ENCODE data around the gene MSH3. TPM values are rescaled to one million over a fixed set of nuclear protein-coding genes. Genes with fewer than 3 reads are reported as not detected.
A peak's percentile ranks its signal among the peaks of the same experiment; 100 is the strongest.

The MSH3 gene
- total RNA-seq, 1 donor from 2014 or later: 15.4 TPM

DNA sequence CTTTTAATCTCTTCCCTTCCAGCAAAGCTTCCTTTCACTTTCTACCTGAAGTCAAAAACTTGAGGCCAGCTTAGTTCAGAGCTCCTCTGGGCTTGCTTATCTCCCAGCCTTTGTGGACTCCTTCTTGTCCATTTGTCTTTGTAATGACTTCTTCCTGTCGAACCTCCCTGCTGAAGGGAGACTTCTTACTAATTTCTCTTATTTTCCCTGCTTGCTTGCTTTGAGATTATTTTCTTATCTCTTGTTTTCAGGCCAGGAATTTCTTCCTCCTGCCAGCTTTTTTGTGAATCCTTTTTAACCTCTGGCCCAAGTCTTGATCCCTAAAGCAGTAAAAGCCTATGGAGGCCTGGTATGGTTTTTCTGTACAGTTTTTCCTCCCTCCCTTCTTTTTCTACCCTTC lies 47.1 kb downstream of the MSH3 start:
- Mint-ChIP-seq H3K4me3 (ENCODE audit: unreplicated experiment) (no peak overlapping the region), H3K36me3 (ENCODE audit: low read depth, unreplicated experiment) (peaks cover 2% of the 10 kb centered on the region), H3K4me1 (ENCODE audit: low read depth, unreplicated experiment) (peaks cover 13% of the 10 kb centered on the region), H3K9me3 (ENCODE audit: unreplicated experiment) (peaks cover 2% of the 10 kb centered on the region), H3K27ac (ENCODE audit: unreplicated experiment) (no peak overlapping the region), H3K27me3 (ENCODE audit: low read depth, unreplicated experiment) (no peaks in the 10 kb centered on the region)
- no peak for FAIRE-seq
- Histone ChIP-seq H3K4me3 (ENCODE audit: insufficient read depth, low read depth, low read length) (no peak overlapping the region), H3K9me3 (ENCODE audit: insufficient read depth, low read depth, low read length) (no peaks in the 10 kb centered on the region), H4K20me1 (ENCODE audit: insufficient read depth, low read length) (no peaks in the 10 kb centered on the region), H3K36me3 (ENCODE audit: insufficient read depth, low read length) (no peaks in the 10 kb centered on the region), H2AFZ (ENCODE audit: low read depth, low read length) (no peak overlapping the region), H3K9ac (ENCODE audit: low read length) (no peak overlapping the region), H3K4me1 (ENCODE audit: insufficient read depth, low read length) (no peaks in the 10 kb centered on the region), H3K79me2 (ENCODE audit: insufficient read depth, low read length) (no peaks in the 10 kb centered on the region), H3K27ac (ENCODE audit: low read depth, low read length) (no peak overlapping the region), H3K4me2 (ENCODE audit: low read length) (no peak overlapping the region), H3K27me3 (ENCODE audit: insufficient read depth, low read length) (no peaks in the 10 kb centered on the region)
- TF ChIP-seq EZH2 (IDR thresholded peaks at IDR 0.05; ENCODE audit: insufficient read depth, low read length): no peak
- TF ChIP-seq, protein P1, sequence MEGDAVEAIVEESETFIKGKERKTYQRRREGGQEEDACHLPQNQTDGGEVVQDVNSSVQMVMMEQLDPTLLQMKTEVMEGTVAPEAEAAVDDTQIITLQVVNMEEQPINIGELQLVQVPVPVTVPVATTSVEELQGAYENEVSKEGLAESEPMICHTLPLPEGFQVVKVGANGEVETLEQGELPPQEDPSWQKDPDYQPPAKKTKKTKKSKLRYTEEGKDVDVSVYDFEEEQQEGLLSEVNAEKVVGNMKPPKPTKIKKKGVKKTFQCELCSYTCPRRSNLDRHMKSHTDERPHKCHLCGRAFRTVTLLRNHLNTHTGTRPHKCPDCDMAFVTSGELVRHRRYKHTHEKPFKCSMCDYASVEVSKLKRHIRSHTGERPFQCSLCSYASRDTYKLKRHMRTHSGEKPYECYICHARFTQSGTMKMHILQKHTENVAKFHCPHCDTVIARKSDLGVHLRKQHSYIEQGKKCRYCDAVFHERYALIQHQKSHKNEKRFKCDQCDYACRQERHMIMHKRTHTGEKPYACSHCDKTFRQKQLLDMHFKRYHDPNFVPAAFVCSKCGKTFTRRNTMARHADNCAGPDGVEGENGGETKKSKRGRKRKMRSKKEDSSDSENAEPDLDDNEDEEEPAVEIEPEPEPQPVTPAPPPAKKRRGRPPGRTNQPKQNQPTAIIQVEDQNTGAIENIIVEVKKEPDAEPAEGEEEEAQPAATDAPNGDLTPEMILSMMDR (IDR thresholded peaks at IDR 0.05; ENCODE audit: insufficient read depth, low read depth, low read length): no peak
- peak; percentile 16 for DNase-seq (ENCODE audit: low read depth)

DNA sequence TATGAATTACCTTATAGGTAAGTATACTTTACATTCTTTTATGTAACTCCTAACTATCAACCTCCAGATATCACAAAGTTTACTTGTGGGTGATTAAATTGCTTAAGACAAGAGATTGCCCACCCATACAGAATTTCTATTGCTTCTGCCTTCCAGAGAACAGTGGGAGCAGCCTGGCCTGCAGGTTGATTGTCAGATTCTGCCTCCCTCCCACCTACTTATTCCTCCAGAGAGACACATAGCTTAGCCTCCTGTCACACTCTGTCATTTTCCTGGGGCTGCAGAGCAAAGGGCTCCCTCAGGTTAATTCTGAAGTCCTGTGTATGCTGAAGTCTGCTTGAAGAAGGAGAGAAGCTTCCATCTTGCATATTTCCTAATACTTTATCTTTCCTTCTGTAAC lies 48.8 kb downstream of the MSH3 start:
- peaks cover 2% of the 10 kb centered on the region for H3K9me3 Mint-ChIP-seq (ENCODE audit: unreplicated experiment)

DNA sequence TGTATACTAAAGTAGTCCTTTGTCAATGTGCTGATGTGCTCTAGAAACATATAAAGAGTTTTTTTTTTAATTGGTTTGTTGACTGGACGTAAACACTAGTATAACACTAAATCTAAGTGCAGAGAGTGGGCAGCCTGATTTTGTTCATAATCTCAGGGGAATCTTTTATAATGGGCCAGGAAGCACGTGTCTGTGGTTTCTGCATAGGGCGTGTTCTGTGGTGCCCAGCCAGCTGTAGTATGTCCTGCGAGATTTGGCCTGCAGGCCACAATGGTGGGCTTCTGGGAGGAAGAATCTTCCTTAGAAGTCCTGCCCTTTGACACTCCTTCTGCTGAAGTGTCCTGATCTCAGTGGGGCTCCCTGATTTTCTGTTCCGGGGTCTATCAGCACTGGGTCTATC lies 49.3 kb downstream of the MSH3 start:
- Histone ChIP-seq H3K9ac (ENCODE audit: low read length) (no peak overlapping the region), H3K9me3 (ENCODE audit: insufficient read depth, low read depth, low read length) (no peaks in the 10 kb centered on the region), H3K4me2 (ENCODE audit: low read length) (no peak overlapping the region), H3K27ac (ENCODE audit: low read depth, low read length) (no peak overlapping the region), H3K36me3 (ENCODE audit: insufficient read depth, low read length) (no peaks in the 10 kb centered on the region), H3K4me1 (ENCODE audit: insufficient read depth, low read length) (no peaks in the 10 kb centered on the region), H2AFZ (ENCODE audit: low read depth, low read length) (no peak overlapping the region), H4K20me1 (ENCODE audit: insufficient read depth, low read length) (no peaks in the 10 kb centered on the region), H3K79me2 (ENCODE audit: insufficient read depth, low read length) (no peaks in the 10 kb centered on the region), H3K27me3 (ENCODE audit: insufficient read depth, low read length) (no peaks in the 10 kb centered on the region), H3K4me3 (ENCODE audit: insufficient read depth, low read depth, low read length) (no peak overlapping the region)
- no peak for FAIRE-seq
- peaks cover 18% of the 10 kb centered on the region for H3K4me1 Mint-ChIP-seq (ENCODE audit: low read depth, unreplicated experiment)
- H3K27me3 Mint-ChIP-seq (ENCODE audit: low read depth, unreplicated experiment): no peaks in the 10 kb centered on the region
- TF ChIP-seq, protein P1 (IDR thresholded peaks at IDR 0.05; ENCODE audit: insufficient read depth, low read depth, low read length): no peak
- no peak for TF ChIP-seq EZH2 (IDR thresholded peaks at IDR 0.05; ENCODE audit: insufficient read depth, low read length)
- no peak overlapping the region for H3K4me3 Mint-ChIP-seq (ENCODE audit: unreplicated experiment)
- peaks cover 2% of the 10 kb centered on the region for H3K36me3 Mint-ChIP-seq (ENCODE audit: low read depth, unreplicated experiment)
- peak overlapping the region; percentile 41 for H3K27ac Mint-ChIP-seq (ENCODE audit: unreplicated experiment)
- no peak for DNase-seq (ENCODE audit: low read depth)
- H3K9me3 Mint-ChIP-seq (ENCODE audit: unreplicated experiment): peaks cover 2% of the 10 kb centered on the region

More for the DNA sequence above, 48.8 kb downstream of the MSH3 start:
- Histone ChIP-seq H3K36me3 (ENCODE audit: insufficient read depth, low read length) (no peaks in the 10 kb centered on the region), H3K9ac (ENCODE audit: low read length) (no peak overlapping the region), H3K4me2 (ENCODE audit: low read length) (no peak overlapping the region), H3K4me1 (ENCODE audit: insufficient read depth, low read length) (no peaks in the 10 kb centered on the region), H2AFZ (ENCODE audit: low read depth, low read length) (no peak overlapping the region), H3K9me3 (ENCODE audit: insufficient read depth, low read depth, low read length) (no peaks in the 10 kb centered on the region), H3K79me2 (ENCODE audit: insufficient read depth, low read length) (no peaks in the 10 kb centered on the region), H3K4me3 (ENCODE audit: insufficient read depth, low read depth, low read length) (no peak overlapping the region), H3K27me3 (ENCODE audit: insufficient read depth, low read length) (no peaks in the 10 kb centered on the region), H3K27ac (ENCODE audit: low read depth, low read length) (no peak overlapping the region), H4K20me1 (ENCODE audit: insufficient read depth, low read length) (no peaks in the 10 kb centered on the region)
- FAIRE-seq: no peak
- Mint-ChIP-seq H3K4me1 (ENCODE audit: low read depth, unreplicated experiment) (peaks cover 18% of the 10 kb centered on the region), H3K27me3 (ENCODE audit: low read depth, unreplicated experiment) (no peaks in the 10 kb centered on the region), H3K27ac (ENCODE audit: unreplicated experiment) (no peak overlapping the region), H3K4me3 (ENCODE audit: unreplicated experiment) (no peak overlapping the region), H3K36me3 (ENCODE audit: low read depth, unreplicated experiment) (peaks cover 2% of the 10 kb centered on the region)
- DNase-seq (ENCODE audit: low read depth): no peak
- TF ChIP-seq, protein P1 (IDR thresholded peaks at IDR 0.05; ENCODE audit: insufficient read depth, low read depth, low read length): no peak
